Prostate gland (tissue), 2 donors: ENCODE measurements around the gene CD300A.

Experiments used
- POLR2A ChIP-seq: fragments of 450-650 bp; IDR thresholded peaks from one replicate; pipeline ENCODE4 v1.6.1; 2016; ENCODE audit warnings: antibody characterized with exemption, mild to moderate bottlenecking
- TF ChIP-seq, protein P1 (sequence below), 4 experiments: fragments of 200-600 bp in 2 of 4; fragments of 450-650 bp in 2 of 4; sonication (generic) in 2 of 4; IDR thresholded peaks; 1 replicate in 3 of 4; 2 replicates in 1 of 4; pipeline ENCODE4 v1.5.1; 2016 to 2019; ENCODE audit warnings: antibody characterized with exemption in 4 of 4, mild to moderate bottlenecking in 2 of 4, moderate library complexity in 2 of 4

DNA sequence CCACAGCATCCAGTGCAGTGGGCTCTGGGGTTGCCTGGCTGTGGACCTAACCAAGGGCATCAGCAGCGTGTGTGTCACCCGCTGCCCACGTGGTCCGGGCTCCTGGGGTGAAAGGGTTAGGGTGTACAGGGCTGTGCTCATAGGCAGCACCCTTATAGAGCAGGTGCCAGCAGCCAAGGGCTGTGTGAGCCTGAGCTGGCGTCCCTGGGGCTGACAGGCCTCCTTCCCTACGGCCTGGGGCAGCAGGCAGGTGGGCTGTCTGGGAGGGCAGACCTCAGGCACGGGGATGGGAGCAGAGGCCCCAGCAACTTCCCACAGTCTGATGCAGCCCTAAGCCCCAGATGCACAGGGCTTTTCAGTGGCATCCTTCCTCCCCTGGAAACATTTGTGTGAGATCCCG is 13.9 kb downstream of the CD300A start:
- TF ChIP-seq, protein P1, sequence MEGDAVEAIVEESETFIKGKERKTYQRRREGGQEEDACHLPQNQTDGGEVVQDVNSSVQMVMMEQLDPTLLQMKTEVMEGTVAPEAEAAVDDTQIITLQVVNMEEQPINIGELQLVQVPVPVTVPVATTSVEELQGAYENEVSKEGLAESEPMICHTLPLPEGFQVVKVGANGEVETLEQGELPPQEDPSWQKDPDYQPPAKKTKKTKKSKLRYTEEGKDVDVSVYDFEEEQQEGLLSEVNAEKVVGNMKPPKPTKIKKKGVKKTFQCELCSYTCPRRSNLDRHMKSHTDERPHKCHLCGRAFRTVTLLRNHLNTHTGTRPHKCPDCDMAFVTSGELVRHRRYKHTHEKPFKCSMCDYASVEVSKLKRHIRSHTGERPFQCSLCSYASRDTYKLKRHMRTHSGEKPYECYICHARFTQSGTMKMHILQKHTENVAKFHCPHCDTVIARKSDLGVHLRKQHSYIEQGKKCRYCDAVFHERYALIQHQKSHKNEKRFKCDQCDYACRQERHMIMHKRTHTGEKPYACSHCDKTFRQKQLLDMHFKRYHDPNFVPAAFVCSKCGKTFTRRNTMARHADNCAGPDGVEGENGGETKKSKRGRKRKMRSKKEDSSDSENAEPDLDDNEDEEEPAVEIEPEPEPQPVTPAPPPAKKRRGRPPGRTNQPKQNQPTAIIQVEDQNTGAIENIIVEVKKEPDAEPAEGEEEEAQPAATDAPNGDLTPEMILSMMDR (IDR thresholded peaks at IDR 0.05), result no peak
- no peak for TF ChIP-seq POLR2A
